ENCODE results near the gene UBE2C. TPM values are rescaled to one million over a fixed set of nuclear protein-coding genes. Genes with fewer than 3 reads are reported as not detected.

UBE2C gene
- total RNA-seq, 6 experiments from 2014 or later: 42.6 to 101 (median 91.3) TPM

DNA sequence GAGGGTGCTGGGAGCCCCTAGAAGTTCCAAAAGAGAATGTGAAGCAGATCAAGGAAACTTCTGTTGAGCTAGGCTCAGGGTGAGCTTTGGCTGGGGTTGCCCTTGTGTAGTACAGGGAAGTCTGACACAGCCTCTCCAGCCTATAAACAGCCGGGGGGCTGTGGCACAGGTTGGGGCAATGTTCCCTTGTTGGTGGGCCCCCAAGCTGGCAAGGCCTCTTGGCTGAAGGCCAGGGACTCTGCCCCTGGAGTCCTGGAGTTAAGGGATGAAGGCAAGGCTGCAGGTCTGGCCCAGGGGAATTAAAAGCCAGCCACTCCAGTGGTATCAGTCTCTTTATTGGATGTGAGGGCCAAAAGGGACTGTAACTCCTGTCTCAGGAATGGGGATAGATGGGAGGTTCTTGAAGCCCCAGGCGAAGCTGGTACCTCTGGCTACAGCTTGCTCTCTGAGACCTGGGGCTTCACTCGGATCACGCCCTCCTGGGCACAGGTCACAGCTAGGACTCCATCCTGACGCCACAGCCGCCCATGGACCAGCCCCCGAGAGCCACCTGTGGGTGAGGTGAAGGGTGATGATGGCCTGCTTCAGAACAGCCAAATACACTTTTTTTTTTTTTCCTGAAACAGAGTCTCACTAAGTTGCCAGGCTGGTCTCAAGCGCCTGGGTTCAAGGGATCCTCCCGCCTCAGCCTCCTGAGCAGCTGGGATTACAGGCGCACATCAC lies 29.1 kb downstream of the UBE2C start:
- DNase-seq: no peak
- peaks cover 12% of the 10 kb centered on the region; the same call in 1 of the 2 replicates for H3K36me3 Mint-ChIP-seq (ENCODE audit: low read depth)
- peaks cover 2% of the 10 kb centered on the region; the same call in 1 of the 2 replicates for H3K27me3 Mint-ChIP-seq (ENCODE audit: insufficient read depth)
- TF ChIP-seq, protein P1, sequence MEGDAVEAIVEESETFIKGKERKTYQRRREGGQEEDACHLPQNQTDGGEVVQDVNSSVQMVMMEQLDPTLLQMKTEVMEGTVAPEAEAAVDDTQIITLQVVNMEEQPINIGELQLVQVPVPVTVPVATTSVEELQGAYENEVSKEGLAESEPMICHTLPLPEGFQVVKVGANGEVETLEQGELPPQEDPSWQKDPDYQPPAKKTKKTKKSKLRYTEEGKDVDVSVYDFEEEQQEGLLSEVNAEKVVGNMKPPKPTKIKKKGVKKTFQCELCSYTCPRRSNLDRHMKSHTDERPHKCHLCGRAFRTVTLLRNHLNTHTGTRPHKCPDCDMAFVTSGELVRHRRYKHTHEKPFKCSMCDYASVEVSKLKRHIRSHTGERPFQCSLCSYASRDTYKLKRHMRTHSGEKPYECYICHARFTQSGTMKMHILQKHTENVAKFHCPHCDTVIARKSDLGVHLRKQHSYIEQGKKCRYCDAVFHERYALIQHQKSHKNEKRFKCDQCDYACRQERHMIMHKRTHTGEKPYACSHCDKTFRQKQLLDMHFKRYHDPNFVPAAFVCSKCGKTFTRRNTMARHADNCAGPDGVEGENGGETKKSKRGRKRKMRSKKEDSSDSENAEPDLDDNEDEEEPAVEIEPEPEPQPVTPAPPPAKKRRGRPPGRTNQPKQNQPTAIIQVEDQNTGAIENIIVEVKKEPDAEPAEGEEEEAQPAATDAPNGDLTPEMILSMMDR (IDR thresholded peaks at IDR 0.05): no peak
- no peak overlapping the region for H3K4me3 Mint-ChIP-seq
- H3K4me1 Mint-ChIP-seq (ENCODE audit: low read depth): peaks cover 21% of the 10 kb centered on the region
- no peak overlapping the region for H3K27ac Mint-ChIP-seq
- H3K9me3 Mint-ChIP-seq: no peaks in the 10 kb centered on the region

DNA sequence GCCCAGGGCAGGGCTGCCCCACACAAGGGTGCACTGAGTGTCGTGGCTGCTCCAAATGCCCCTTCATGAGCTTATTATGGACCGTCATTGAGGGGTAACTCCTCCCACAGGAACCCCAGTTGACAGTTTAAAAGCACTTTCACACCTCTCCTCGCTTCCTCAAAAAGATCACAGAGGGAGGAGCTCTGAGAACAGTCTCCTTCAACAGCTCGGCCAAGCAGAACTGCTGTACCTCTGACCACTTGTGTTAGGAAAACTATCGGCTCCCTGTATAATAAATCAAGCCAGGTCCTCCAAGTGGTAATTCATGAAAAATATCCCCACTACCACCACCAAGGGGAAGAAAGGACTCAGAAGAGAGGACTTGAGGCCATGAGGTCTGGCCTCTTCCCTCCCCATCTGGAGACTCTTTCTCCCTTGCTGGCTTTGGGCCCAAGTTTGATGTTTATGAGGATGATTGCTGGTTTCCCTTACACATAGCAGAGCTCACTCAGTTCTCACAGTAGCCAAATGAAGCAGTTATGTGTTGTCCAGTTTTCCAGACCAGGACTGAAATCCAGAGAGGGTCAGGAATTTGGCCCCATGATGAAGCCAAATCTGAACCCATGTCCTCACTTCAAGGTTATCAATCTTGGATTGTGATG lies 29.8 kb downstream of the UBE2C start:
- peak; percentile 42 for DNase-seq
- Mint-ChIP-seq H3K36me3 (ENCODE audit: low read depth) (0 out of 2 replicates have a peak, but pooled peaks cover 9% of the 10 kb centered on the region), H3K27me3 (ENCODE audit: insufficient read depth) (peaks cover 2% of the 10 kb centered on the region; the same call in 1 of the 2 replicates), H3K9me3 (no peaks in the 10 kb centered on the region), H3K4me1 (ENCODE audit: low read depth) (peaks cover 14% of the 10 kb centered on the region), H3K4me3 (no peak overlapping the region), H3K27ac (peak overlapping the region; percentile 66)
- TF ChIP-seq, protein P1 (IDR thresholded peaks at IDR 0.05): 0 out of 2 replicates have a peak, but pooled peaks have one; percentile 8

DNA sequence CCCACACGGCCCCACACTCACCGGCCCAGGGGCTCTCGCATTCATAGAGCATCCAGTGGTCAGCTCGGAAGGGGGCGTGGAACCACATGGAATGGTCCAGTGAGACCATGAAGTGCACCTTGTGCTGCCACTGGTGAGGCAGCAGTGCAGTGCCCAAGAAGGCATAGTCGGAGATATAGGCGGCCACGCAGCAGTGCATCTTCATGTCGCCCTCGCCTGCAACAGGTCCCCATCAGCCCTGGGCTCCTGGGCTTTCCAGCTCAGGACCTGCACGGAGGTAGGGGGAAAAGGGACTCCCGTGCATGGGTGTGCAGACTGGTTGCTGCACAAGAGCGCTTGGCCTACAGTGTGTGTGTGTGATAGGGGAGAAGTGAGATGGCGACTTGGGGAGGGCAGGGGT lies 31.1 kb downstream of the UBE2C start:
- no peak overlapping the region for H3K27ac Mint-ChIP-seq
- peaks cover 2% of the 10 kb centered on the region; the same call in 1 of the 2 replicates for H3K27me3 Mint-ChIP-seq (ENCODE audit: insufficient read depth)
- H3K4me3 Mint-ChIP-seq: no peak overlapping the region
- DNase-seq: no peak
- 0 out of 2 replicates have a peak, but pooled peaks cover 9% of the 10 kb centered on the region for H3K36me3 Mint-ChIP-seq (ENCODE audit: low read depth)
- H3K9me3 Mint-ChIP-seq: no peaks in the 10 kb centered on the region
- TF ChIP-seq, protein P1 (IDR thresholded peaks at IDR 0.05): no peak
- H3K4me1 Mint-ChIP-seq (ENCODE audit: low read depth): peaks cover 12% of the 10 kb centered on the region

DNA sequence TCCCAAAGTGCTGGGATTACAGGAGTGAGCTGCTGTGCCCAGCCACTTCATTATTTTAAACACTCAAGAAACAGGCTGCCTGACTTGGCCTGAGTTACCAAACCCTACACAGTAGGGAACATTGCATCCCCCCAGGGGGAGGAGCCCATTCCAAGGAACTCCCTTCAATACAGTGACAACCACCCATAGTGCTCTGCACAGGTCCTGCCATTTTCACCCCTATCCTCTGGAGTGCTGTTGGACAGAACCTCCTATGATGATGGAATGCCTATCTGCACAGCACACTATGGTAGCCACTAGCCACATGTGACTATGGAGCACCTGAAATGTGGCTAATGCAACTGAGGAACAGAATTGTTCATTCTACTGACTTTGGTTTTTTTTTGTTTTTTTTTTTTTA lies 33.0 kb downstream of the UBE2C start:
- no peak for DNase-seq
- H3K36me3 Mint-ChIP-seq (ENCODE audit: low read depth): peaks cover 13% of the 10 kb centered on the region; the same call in 1 of the 2 replicates

DNA sequence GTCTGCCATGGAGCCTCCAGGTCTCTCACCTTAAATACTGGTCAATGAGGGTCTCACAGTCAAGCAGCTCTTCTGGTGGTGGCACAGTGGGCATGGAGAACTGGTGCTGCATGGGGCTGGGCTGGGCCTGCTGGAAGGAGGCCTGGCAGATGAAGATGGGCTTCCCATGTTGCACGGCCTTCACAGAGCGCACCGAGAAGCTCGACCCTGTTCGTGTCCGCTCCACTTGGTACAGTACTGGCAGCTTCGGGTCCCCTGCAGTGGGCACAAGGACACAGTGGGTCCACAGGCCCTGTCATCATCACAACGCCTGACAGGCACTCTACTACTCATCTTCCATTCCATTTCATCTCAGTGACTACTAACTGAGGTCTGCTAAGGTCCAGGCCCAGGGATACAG lies 36.0 kb downstream of the UBE2C start:
- H3K4me1 Mint-ChIP-seq (ENCODE audit: low read depth): no peaks in the 10 kb centered on the region
- DNase-seq: no peak
- no peak overlapping the region for H3K4me3 Mint-ChIP-seq
- H3K36me3 Mint-ChIP-seq (ENCODE audit: low read depth): peaks cover 10% of the 10 kb centered on the region; the same call in 1 of the 2 replicates
- no peaks in the 10 kb centered on the region for H3K9me3 Mint-ChIP-seq
- H3K27me3 Mint-ChIP-seq (ENCODE audit: insufficient read depth): peaks cover 2% of the 10 kb centered on the region; the same call in 1 of the 2 replicates
- TF ChIP-seq, protein P1 (IDR thresholded peaks at IDR 0.05): no peak
- H3K27ac Mint-ChIP-seq: no peak overlapping the region; the same call in 1 of the 2 replicates

More for the DNA sequence above, 33.0 kb downstream of the UBE2C start:
- Mint-ChIP-seq H3K27ac (no peak overlapping the region), H3K4me1 (ENCODE audit: low read depth) (peaks cover 12% of the 10 kb centered on the region), H3K4me3 (no peak overlapping the region), H3K27me3 (ENCODE audit: insufficient read depth) (peaks cover 2% of the 10 kb centered on the region; the same call in 1 of the 2 replicates), H3K9me3 (no peaks in the 10 kb centered on the region)
- TF ChIP-seq, protein P1 (IDR thresholded peaks at IDR 0.05): no peak

Measured in HFFc6 (cell line).